Colon (tissue), 2 donors: ENCODE results near the gene FAM50A.

Source experiments
- FAIRE-seq: peaks from 2 replicates; lab custom pipeline; 2012; peaks lifted over from hg19 to GRCh38; lab: Jason Lieb, UNC
- donor health status: control.
- donor health status: control.

Gene FAM50A

DNA sequence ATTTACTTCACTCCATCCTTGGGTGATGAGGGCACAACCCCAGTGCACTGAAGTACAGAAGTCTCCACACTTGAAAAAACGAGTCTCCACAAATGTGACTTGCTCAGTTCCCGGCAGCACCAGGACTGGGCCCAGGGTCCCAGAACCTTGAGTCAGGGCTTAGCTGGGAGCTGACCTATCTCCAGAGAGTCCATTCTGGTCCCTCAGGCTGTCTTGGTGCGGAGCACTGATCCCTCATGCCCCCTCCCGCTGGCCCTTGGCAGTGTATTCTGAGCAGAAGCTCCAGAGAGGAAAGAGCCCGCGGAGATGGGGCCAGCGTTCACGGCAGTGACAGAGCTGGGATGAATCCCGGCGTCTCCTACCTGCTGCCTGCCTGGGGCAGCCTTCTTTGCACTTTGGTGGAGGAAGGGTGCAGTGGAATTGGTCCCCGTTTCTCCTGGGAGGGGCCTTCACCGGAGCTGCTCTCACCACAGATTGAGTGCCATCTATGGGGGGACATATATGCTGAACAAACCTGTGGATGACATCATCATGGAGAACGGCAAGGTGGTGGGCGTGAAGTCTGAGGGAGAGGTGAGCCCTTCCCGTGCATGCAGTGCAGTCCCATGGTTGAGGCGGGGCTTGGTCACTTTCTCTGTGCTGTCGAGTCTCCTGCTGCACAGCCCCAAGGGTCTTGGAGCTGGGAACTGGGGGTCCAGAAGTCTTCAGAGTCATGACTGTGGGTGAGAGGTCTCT lies 3.2 kb upstream of the FAM50A start:
- FAIRE-seq: no peak

DNA sequence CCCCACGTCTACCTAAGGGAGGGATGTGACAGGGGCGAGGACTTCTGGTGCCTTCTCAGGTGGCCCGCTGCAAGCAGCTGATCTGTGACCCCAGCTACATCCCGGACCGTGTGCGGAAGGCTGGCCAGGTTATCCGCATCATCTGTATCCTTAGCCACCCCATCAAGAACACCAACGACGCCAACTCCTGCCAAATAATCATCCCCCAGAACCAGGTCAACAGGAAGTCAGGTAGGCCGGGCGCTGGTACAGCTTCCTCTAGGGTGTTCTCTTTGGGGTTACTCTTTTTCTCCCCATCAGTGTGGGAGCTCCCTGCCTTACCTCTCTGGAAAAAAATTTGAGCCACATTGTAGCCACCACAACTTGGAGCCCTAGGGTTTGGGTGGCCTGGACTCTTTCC lies 2.4 kb upstream of the FAM50A start:
- FAIRE-seq: no peak

DNA sequence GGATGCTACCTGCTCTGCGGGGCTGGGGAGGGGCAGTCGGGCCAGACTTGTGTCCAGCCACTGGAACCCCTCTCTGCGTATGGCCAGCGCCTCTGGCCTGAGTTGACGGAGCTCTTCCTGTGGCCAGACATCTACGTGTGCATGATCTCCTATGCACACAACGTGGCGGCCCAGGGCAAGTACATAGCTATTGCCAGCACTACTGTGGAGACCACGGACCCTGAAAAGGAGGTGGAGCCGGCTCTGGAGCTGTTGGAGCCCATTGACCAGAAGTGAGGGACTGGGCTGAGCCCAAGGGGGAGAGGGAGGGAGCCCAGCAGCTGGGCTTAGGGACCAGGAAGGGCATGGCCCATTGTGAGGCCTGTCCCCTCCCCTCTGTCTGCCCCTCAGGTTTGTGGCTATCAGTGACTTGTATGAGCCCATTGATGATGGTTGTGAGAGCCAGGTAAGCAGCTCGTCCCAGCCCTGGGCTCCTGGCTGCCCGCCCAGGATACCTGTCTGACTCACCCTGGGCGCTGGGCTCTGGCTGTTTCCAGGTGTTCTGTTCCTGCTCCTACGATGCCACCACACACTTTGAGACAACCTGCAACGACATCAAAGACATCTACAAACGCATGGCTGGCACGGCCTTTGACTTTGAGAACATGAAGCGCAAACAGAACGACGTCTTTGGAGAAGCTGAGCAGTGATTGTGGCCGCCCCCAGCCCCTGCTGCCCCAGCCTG lies 1.8 kb upstream of the FAM50A start:
- no peak for FAIRE-seq

DNA sequence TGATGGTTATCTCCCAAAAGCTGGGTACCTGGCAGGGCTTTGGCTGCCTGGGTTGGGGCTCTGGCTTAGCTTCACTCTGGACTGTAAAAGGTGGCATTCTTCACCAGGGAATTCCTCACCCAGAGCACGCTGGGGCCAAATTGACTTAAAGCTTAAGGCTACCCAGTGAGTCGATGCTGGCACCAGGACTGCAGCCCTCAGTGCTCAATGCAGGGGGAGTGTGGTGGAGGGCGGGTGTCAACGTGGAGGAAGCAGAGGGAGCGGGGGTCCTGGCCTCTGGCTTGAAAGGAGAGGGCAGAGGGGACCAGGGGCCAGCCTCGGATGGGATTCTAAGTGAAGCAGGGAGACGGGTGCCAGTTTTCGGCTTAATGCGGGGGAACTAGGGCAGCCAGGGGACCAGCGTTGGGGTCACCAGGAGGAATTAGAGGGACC lies 446 bp upstream of the FAM50A start:
- no peak for FAIRE-seq

DNA sequence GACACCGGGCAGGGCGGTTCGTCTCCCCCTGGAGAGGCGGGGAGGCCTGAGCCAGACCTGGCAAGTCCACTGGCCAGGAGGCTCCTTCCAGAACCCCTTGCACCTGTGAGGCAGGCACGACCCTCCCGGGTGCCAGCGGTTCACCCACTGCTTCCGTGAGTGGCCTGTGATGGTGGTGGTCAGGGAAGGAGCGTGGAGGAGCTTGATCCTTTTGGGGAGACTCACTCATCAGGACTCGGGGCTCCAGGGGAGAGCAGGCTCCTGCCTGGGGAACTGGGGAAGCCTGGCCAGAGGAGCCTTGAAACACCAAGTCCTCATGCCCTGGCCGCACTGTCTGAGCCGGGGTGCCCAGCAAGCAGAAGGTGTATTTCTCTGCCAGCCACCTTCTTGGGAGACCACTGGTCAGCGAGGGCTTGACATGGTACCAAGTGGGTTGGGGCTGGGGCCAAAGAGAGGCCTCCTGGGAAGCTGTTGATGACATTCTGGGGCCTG lies 860 bp downstream of the FAM50A start:
- no peak for FAIRE-seq

DNA sequence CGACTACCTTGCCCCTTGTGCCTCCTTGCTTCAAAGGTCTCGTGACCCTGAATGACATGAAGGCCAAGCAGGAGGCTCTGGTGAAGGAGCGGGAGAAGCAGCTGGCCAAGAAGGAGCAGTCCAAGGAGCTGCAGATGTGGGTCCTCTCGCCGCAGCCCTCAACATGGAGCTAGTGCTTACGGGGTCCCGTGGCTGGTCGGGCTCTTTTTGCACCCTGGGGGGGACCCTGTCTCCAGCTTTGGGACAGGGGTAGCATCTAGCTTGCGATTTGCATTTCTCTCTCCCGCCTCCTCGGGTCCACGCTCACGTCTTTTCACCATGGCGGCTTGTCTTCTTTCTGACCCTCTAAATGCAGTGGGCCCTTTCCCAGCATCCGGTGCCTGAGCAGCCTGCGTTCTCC lies 1.8 kb downstream of the FAM50A start:
- FAIRE-seq: no peak

DNA sequence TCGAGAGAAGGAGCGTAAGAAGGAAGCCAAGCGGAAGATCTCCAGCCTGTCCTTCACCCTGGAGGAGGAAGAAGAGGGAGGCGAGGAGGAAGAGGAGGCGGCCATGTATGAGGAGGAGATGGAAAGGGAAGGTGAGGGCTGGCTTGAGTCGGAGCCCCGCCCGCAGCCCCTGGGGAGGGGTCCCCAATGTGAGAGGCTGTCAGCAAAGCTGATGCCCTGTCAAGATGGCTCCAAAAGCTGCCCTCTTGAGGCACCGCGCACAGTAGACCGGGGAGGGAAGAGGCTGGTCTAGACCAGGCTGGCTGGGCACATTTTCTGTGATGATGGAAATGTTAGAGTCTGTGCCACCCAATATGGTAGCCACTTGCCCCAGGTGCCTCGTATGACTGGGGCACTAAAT lies 2.5 kb downstream of the FAM50A start:
- no peak for FAIRE-seq

DNA sequence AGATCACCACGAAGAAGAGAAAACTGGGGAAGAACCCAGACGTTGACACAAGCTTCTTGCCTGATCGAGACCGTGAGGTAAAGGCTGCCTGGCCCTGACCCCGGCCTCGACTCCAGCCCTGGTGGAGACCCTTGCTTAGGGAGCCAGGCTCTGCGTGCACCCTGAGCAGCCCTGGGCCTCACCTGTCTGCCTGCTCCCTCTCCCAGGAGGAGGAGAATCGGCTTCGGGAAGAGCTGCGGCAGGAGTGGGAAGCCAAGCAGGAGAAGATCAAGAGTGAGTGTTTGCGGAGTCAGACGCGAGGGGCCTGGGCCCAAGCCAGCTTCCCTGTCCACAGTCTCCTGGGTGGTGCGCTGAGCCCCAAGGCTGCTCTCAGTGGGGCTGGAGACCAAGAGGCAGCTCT lies 4.5 kb downstream of the FAM50A start:
- FAIRE-seq: no peak

DNA sequence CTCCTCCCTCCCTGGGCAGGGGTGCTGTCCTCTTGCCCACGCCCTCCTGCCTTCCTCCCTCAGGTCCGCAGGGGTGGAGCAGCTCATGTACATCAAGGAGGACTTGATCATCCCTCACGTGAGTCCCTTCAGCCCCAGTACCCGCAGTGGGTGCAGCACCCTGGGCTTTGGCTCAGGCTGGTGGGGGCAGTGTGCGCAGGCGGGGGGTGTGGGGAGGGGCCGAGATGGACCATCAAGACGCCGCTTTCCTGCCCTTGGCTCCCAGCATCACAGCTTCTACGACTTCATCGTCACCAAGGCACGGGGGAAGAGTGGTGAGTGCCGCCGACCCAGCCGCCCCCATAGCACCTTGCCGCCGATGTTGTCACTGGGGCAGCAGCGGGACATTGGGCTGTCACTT lies 5.7 kb downstream of the FAM50A start:
- no peak for FAIRE-seq

DNA sequence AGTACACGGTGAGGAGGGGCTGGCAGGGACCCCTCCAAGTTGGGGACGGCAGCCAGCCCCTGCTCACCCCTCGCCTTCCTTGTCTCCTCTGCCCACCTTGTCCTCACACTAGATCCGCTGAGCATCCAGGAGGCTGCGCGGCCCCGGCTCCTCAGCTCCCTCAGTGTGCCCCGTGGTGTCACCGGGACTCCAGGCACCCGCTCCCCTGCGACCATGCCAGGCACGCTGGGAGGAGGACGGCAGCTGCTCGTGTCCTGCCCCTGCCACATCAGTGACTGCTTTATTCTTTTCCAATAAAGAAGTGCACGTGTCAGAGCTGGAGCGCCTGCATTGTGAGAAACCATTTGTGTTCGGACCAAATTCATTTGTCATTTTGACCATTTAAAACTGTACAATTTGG lies 6.4 kb downstream of the FAM50A start:
- no peak for FAIRE-seq

DNA sequence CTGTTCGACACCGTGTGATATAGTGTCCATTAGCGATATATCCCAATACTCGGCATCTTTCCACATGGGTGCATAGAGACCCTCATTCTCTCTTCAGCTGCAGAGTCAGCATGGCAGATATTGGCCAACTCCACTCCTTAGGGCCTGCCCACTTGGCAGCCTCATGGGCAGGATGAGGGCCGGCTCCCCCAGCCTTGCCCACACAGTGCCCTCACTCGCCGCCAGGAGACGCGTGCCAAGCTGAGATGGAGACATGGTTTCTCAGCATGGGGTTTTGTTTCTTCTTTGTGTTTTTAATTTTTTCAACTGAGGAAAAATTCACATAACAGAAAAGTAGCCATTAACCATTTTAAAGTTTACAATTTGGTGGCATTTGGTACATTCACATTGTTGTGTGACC lies 8.9 kb downstream of the FAM50A start:
- FAIRE-seq: no peak

DNA sequence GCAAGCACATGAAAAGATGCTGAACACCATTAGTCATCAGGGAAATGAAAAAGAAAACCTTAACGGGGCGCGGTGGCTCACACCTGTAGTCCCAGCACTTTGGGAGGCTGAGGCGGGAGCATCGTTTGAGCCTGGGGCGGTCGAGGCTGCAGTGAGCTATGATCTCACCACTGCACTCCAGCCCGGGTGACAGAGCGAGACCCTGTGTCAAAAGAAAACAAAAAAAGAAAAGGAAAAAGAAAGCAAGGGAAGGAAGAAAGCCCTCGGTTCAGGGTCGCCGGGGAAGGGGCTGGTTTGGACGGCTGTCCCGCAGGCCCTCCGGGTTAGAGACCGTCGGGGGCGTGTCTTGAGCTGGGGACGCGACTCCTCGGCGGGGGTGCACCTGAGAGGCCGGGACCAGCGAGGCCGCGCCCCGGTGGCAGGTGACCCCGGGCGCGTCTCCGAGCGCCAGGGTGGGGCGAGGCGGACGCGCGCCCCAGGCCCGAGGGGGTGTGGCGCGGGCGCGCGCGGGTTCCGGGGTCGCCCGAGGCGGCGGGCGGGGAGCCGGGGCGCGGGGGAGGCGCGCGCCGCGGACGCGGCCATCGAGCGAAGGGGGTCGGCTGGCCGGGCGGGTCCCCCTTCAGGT lies 13.7 kb downstream of the FAM50A start:
- FAIRE-seq: no peak

DNA sequence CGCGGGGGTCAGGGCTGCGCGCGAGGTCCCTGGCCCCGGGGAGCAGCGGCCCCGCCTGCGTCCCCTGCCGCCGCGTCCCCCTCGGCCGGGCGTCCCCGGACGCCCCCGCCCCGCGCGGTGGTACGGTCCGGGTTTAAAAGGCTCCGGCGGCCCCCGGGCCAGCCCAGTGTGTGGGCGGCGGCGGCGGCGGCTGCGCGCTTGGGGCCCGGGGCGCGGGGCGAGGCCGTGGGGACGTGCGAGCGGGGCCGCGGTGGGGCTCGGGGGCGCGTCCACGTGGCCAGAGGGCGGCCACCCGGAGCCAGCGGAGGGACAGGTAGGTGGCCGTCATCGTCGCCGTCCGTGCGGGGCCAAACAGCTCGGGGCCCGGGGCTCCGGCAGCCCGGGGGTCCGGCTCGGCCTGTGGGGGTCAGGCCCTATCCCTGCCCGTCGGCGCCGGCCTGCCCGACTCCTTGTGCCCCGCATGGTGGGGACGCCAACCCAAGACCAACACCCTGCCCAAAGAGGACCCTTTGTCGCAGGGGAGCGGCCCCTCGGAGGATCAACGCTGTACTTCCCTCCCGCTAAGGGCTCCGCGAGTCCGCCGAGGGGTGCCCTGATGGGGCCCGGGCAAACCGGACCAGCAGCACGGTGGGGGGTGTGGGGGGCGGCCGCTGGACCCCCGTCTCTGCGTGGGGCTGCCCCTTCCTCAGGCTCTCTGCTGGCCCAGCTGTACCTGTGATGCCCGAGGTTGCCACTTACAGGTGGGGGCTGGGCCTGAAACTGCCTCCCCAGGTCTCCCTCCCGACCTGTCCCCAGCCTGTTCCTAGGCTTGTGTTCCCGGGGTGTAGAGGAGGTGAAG lies 14.4 kb downstream of the FAM50A start, which contains the start of gene PLXNA3:
TSS of gene PLXNA3 (plus strand) at position 166 of the 838 bp plus-strand sequence. CDS start 1,903 bp downstream, outside the sequence.
- no peak for FAIRE-seq

DNA sequence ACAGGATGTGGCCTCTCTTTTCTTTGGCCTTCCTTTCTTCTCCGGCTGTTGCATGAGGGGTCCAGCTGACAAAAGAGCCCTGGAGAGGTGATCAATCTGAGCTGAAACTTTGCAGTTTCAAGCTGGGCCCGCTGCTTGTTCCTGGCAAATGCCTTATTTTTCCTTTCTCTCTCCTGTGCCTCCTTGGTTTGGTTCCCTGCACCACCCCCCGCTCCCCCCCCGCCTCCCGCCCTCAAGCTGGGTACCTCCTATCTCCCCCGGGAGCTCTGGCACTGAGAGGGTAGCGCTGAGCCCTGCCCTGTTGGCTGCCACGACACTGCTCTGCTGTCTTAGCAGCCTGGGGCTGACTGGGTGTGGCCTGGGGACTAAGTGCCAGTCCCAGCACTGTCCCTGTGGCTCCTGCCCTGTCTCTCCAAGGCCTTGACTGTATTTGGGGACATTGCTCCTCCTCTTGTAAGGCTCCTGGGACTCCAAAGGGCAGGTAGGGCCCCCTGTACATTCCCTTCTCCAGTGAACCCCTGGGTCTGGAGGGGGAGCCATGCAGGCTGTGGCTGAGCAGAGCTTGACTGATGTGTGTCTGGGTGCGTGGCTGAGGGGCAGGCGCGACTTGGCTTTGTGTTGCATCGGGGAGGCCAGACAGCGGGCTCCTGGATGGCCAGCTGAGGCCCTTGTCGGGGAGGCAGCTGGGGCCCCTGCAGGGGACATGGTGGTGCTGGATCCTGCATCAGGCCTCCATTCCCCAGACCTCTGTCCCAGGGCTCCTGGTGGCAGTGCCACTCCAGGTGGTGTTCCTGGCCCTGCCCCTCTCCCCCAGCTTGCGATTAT lies 15.2 kb downstream of the FAM50A start:
- no peak for FAIRE-seq

DNA sequence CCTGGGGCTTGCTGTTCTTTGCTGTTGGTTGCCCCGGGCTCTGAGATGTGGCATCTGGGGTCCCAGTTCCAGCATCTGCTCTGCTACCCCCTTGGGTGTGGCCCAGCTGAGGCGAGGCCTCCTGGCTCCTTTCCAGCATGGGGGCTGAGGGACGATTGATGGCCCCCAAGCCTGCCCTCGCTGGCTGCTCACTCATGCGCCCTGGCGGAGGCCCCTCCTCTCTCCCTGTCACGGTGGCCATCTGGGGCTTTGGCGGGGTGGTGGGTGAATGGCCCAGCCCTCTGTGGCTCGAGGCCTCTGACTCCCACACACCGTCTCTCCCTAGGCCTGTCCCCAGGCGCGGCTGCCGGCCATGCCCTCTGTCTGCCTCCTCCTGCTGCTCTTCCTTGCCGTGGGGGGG lies 15.9 kb downstream of the FAM50A start:
- FAIRE-seq: no peak

DNA sequence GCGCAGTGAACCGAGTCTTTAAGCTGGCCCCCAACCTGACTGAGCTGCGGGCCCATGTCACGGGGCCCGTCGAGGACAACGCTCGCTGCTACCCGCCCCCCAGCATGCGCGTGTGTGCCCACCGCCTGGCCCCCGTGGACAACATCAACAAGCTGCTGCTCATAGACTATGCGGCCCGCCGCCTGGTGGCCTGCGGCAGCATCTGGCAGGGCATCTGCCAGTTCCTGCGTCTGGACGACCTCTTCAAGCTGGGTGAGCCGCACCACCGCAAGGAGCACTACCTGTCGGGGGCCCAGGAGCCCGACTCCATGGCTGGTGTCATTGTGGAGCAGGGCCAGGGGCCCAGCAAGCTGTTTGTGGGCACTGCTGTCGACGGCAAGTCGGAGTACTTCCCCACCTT lies 16.4 kb downstream of the FAM50A start:
- FAIRE-seq: no peak

DNA sequence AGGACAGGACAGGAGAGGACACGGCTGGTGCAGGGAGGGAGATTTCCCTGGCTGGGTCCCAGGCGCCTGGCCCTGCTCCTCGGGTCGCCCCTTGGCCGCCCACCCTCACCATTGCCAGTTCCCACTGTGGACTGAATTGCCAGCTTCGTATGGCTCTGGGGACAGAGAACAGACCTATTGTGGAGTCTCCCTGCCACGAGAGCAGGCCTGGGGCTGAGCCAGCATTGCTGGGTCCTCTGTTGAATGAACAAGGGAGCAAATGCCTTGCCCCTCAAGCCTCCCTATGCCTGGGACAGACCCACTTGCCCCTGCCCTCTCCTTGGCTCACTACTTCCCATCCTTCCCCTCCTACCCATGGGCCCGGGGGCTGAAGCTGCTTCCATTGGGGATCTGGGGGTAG lies 18.5 kb downstream of the FAM50A start:
- FAIRE-seq: no peak

DNA sequence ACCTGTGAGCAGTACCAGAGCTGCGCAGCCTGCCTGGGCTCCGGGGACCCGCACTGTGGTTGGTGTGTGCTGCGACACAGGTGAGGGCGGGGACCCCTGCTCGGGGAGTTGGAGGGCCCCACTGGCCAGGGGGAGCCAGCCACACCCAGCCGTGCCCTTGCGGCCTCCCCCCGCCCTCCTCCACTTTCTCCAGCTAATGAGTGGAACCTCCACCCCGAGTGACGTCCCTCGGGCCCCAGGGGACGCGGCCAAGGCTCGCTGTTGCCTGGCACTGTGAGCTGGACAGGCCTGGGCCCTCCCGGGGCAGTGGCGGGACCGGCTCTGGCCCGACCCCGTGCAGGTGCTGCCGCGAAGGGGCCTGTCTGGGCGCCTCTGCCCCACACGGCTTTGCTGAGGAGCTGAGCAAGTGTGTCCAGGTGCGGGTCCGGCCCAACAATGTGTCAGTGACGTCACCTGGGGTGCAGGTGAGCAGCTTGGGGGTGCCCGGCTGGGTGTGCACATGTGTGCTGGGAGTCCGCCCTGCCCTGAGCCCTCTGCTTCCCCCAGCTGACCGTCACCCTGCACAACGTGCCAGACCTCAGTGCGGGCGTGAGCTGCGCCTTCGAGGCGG lies 19.8 kb downstream of the FAM50A start:
- FAIRE-seq: no peak

DNA sequence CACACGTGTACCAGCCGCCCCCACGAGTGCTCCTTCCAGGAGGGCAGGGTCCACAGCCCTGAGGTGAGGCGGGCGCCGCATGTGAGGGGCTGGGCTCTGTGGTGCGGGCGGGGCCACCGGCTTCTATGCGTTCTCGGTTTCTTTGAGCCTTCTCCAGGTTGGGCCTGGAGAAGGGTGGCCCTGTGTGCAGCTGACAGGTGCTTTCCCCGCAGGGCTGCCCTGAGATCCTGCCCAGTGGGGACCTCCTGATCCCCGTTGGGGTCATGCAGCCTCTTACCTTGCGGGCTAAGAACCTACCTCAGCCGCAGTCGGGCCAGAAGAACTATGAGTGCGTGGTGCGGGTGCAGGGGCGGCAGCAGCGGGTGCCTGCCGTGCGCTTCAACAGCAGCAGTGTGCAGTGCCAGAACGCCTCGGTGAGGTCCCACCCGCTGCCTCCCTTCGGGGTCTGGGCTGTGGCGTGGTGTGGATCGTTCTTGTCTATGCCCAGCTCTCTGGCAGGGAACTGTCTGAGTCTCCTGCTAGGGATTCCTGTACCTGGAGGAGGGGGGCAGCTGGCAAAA lies 20.9 kb downstream of the FAM50A start:
- no peak for FAIRE-seq

DNA sequence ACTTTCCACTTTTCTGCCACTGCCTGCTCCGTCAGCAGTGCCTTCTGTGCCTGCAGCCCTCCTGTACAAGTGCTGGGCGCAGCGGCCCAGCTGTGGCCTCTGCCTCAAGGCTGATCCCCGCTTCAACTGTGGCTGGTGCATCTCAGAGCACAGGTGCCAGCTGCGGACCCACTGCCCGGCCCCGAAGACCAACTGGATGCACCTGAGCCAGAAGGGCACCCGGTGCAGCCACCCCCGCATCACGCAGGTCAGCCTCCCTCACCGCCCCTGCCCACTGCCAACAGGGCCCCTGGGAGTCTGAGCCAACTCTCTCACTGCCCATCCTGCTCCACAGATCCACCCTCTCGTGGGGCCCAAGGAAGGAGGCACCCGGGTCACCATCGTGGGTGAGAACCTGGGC lies 21.7 kb downstream of the FAM50A start:
- FAIRE-seq: no peak

DNA sequence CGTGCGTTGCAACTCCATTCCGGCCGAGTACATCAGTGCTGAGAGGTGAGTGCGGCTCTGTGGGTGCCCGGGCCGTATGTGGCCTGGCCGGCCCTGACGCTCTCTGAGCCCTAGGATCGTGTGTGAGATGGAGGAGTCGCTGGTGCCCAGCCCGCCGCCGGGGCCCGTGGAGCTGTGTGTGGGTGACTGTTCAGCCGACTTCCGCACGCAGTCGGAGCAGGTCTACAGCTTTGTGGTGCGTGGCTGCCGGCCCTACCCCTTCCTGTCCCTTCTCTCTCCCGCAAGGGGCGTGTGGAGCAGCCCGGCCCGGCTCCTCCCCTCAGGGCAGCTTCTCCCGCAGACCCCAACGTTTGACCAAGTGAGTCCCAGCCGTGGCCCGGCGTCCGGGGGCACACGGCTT lies 22.1 kb downstream of the FAM50A start:
- no peak for FAIRE-seq
